Liver (tissue), 9 donors: ENCODE results near the gene GLRX. TPM values are rescaled to one million over a fixed set of nuclear protein-coding genes. Genes with fewer than 3 reads are reported as not detected.

Source experiments
- DNase-seq: peaks from one replicate; pipeline ENCODE4 v3.0.0-alpha.2; 2017; ENCODE audit warnings: low spot score
- H3K27ac ChIP-seq, 2 donors: one replicate each; pipeline ENCODE4 v1.7.0; 2013; ENCODE audit warnings: inconsistent platforms in 2 of 2, low read length in 2 of 2, control low read depth in 1 of 2, low read depth in 1 of 2, mild to moderate bottlenecking in 1 of 2
- H3K27me3 ChIP-seq, 4 donors: one replicate each; pipeline versions ENCODE4 v1.6.1 to v1.7.0; 2013; ENCODE audit warnings: low read length in 3 of 4, inconsistent platforms in 1 of 4, mild to moderate bottlenecking in 1 of 4, moderate library complexity in 1 of 4; ENCODE audit not compliant: control insufficient read depth in 4 of 4, insufficient read depth in 4 of 4
- H3K36me3 ChIP-seq, 4 donors: one replicate each; pipeline versions ENCODE4 v1.6.1 to v1.7.0; 2013; ENCODE audit warnings: low read length in 3 of 4, mild to moderate bottlenecking in 3 of 4, low read depth in 1 of 4, moderate library complexity in 1 of 4; ENCODE audit not compliant: control insufficient read depth in 4 of 4, insufficient read depth in 3 of 4
- H3K4me1 ChIP-seq, 4 donors: one replicate each; pipeline versions ENCODE4 v1.6.1 to v1.7.0; 2013; ENCODE audit warnings: low read length in 3 of 4, mild to moderate bottlenecking in 3 of 4, moderate library complexity in 1 of 4; ENCODE audit not compliant: control insufficient read depth in 4 of 4, insufficient read depth in 4 of 4
- H3K4me3 ChIP-seq, 3 donors: one replicate each; pipeline versions ENCODE4 v1.6.1 to v1.7.0; 2013; ENCODE audit warnings: low read length in 3 of 3, control low read depth in 1 of 3, low read depth in 1 of 3, mild to moderate bottlenecking in 1 of 3
- H3K9ac ChIP-seq, 2 donors: one replicate each; pipeline ENCODE4 v1.7.0; 2013; ENCODE audit warnings: low read length in 2 of 2, mild to moderate bottlenecking in 2 of 2, moderate library complexity in 2 of 2, control low read depth in 1 of 2, low read depth in 1 of 2
- H3K9me3 ChIP-seq, 4 donors: one replicate each; pipeline versions ENCODE4 v1.6.1 to v1.7.0; 2013; ENCODE audit warnings: low read length in 3 of 4; ENCODE audit not compliant: control insufficient read depth in 4 of 4
- ATF3 ChIP-seq: IDR thresholded peaks from 2 replicates; pipeline ENCODE4 v1.6.1; 2016; ENCODE audit warnings: antibody characterized with exemption
- CTCF ChIP-seq: fragments of 150-350 bp; IDR thresholded peaks from 2 replicates; pipeline ENCODE4 v1.5.1; 2017; ENCODE audit warnings: improper control_type of control experiment, low read depth, low read length; ENCODE audit not compliant: missing input control
- EGR1 ChIP-seq, 2 donors: IDR thresholded peaks; 2 replicates each; pipeline ENCODE4 v1.6.1; 2016 to 2018; ENCODE audit warnings: antibody characterized with exemption in 2 of 2, low read depth in 2 of 2
- FOXA1 ChIP-seq: IDR thresholded peaks from 2 replicates; pipeline ENCODE4 v1.6.1; 2016; ENCODE audit warnings: antibody characterized with exemption
- FOXA2 ChIP-seq: IDR thresholded peaks from 2 replicates; pipeline ENCODE4 v1.6.1; 2016; ENCODE audit warnings: antibody characterized with exemption
- GABPA ChIP-seq, 2 donors: IDR thresholded peaks in 1 of 2; conservative IDR thresholded peaks in 1 of 2; 2 replicates each; pipeline ENCODE4 v1.6.1; 2016; ENCODE audit warnings: antibody characterized with exemption in 2 of 2, mild to moderate bottlenecking in 1 of 2, moderate library complexity in 1 of 2
- HNF4A ChIP-seq, 2 donors: conservative IDR thresholded peaks; 2 replicates each; pipeline ENCODE4 v1.6.1; 2016; ENCODE audit warnings: antibody characterized with exemption in 2 of 2, mild to moderate bottlenecking in 2 of 2
- HNF4G ChIP-seq: IDR thresholded peaks from 2 replicates; pipeline ENCODE4 v1.6.1; 2016; ENCODE audit warnings: antibody characterized with exemption
- JUND ChIP-seq, 2 donors: IDR thresholded peaks; 2 replicates each; pipeline ENCODE4 v1.6.1; 2016; ENCODE audit warnings: antibody characterized with exemption in 2 of 2
- MAX ChIP-seq: IDR thresholded peaks from 2 replicates; pipeline ENCODE4 v1.6.1; 2016; ENCODE audit warnings: antibody characterized with exemption
- NR2F2 ChIP-seq: IDR thresholded peaks from 2 replicates; pipeline ENCODE4 v1.6.1; 2016; ENCODE audit warnings: antibody characterized with exemption
- RAD21 ChIP-seq, 2 donors: IDR thresholded peaks; 2 replicates each; pipeline ENCODE4 v1.6.1; 2016; ENCODE audit warnings: antibody characterized with exemption in 2 of 2, mild to moderate bottlenecking in 2 of 2
- RXRA ChIP-seq, 2 donors: IDR thresholded peaks; 2 replicates each; pipeline ENCODE4 v1.6.1; 2017 to 2018; ENCODE audit warnings: antibody characterized with exemption in 2 of 2, mild to moderate bottlenecking in 1 of 2
- SP1 ChIP-seq: IDR thresholded peaks from 2 replicates; pipeline ENCODE4 v1.6.1; 2018; ENCODE audit warnings: antibody characterized with exemption, mild to moderate bottlenecking
- TAF1 ChIP-seq: conservative IDR thresholded peaks from 2 replicates; pipeline ENCODE4 v1.6.1; 2016; ENCODE audit warnings: antibody characterized with exemption, mild to moderate bottlenecking
- YY1 ChIP-seq: IDR thresholded peaks from 2 replicates; pipeline ENCODE4 v1.6.1; 2016; ENCODE audit warnings: antibody characterized with exemption, mild to moderate bottlenecking
- ZBTB33 ChIP-seq: IDR thresholded peaks from 2 replicates; pipeline ENCODE4 v1.6.1; 2016; ENCODE audit warnings: antibody characterized with exemption
- WGBS: extraction: QIAGEN DNeasy Blood & Tissue Kit; methylation state at CpG from one replicate; pipeline ENCODE4 v1.1.7; 2013; 5-methylcytosine and 5-hydroxymethylcytosine counted together
- polyA plus RNA-seq, 2 donors: library from polyadenylated mRNA; stranded (reverse) in 1 of 2; unstranded in 1 of 2; fragments of 200-250 nt in 1 of 2; fragments of >200 nt in 1 of 2; fragmentation: Nextera tagmentation in 1 of 2; extraction: Ambion mirVana in 1 of 2; gene quantifications; one replicate each; pipeline versions ENCODE4 v1.2.1 to v1.2.3, GENCODE V29; 2013 to 2015
- total RNA-seq, 2 donors: library from RNA; depleted of rRNA; stranded (reverse); fragments of >200 nt; gene quantifications; one replicate each; pipeline ENCODE4 v1.2.3, GENCODE V29; 2014
- TF ChIP-seq, protein P1 (sequence below): IDR thresholded peaks from 2 replicates; pipeline ENCODE4 v1.6.1; 2016; ENCODE audit warnings: antibody characterized with exemption, mild to moderate bottlenecking
- donor health status: healthy.
- donor health status: healthy.
- donor health status: healthy.
- donor health status: healthy.
- donor health status: healthy.

Gene GLRX
- total and polyA plus RNA-seq, 4 donors = 48.2 to 187 (median 107) TPM

DNA sequence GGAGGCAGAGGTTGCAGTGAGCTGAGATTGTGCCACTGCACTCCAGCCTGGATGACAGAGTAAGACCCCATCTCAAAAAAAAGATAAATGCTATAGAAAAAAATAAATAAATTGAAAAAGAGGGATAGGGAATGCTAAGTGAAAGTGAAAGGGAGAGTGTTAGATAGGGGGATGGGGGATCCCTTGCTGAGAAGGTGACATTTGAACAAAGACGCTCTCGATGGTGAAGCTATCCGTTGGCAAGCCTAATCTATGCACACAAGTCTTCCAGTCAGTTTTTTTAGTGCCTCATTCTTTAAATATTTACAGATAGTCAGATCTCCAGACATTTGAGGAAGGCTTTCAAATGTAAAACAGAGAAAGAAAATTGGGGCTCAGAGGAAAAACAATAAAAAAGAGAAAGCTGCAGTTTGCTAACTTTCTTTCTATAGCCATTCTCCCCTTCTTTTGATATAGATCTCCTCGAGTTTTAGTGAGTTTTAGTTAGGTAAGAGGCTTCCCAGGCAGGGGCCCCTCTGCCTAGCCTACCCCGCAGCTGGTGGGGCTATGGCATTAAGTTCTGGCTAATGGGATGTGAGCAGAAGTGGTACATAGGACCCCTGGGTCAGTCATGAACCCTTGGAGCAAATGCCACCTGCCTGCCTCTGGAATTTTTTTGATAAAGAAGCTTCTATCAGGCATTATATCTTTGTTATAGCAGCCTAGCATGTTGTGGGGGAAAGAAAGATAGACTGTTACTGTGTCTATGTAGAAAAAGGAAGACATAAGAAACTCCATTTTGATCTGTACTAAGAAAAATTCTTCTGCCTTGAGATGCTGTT lies 12.0 kb downstream of the GLRX start:
- WGBS = 19% methylated on average over 5 of the region's 5 CpGs
- no peak for DNase-seq
- Histone ChIP-seq H3K4me3 (no peak overlapping the region), H3K9me3 (no peaks in the 10 kb centered on the region), H3K9ac (peak overlapping the region; percentile 28 to 39), H3K27me3 (no peaks in the 10 kb centered on the region), H3K4me1 (peaks cover 7 to 32% (median 22%) of the 10 kb centered on the region in 4 donors), H3K36me3 (peaks cover 0 to 21% (median 15%) of the 10 kb centered on the region in 4 donors), H3K27ac (peak overlapping the region; percentile 67 to 68)
- TF ChIP-seq ZBTB33 = no peak
- TF ChIP-seq FOXA1 = no peak
- no peak for TF ChIP-seq EGR1 (IDR thresholded peaks at IDR 0.05; ENCODE audit: low read depth in 2 of 2)
- no peak for TF ChIP-seq FOXA2
- TF ChIP-seq ATF3 = no peak
- no peak for TF ChIP-seq MAX
- TF ChIP-seq, protein P1, sequence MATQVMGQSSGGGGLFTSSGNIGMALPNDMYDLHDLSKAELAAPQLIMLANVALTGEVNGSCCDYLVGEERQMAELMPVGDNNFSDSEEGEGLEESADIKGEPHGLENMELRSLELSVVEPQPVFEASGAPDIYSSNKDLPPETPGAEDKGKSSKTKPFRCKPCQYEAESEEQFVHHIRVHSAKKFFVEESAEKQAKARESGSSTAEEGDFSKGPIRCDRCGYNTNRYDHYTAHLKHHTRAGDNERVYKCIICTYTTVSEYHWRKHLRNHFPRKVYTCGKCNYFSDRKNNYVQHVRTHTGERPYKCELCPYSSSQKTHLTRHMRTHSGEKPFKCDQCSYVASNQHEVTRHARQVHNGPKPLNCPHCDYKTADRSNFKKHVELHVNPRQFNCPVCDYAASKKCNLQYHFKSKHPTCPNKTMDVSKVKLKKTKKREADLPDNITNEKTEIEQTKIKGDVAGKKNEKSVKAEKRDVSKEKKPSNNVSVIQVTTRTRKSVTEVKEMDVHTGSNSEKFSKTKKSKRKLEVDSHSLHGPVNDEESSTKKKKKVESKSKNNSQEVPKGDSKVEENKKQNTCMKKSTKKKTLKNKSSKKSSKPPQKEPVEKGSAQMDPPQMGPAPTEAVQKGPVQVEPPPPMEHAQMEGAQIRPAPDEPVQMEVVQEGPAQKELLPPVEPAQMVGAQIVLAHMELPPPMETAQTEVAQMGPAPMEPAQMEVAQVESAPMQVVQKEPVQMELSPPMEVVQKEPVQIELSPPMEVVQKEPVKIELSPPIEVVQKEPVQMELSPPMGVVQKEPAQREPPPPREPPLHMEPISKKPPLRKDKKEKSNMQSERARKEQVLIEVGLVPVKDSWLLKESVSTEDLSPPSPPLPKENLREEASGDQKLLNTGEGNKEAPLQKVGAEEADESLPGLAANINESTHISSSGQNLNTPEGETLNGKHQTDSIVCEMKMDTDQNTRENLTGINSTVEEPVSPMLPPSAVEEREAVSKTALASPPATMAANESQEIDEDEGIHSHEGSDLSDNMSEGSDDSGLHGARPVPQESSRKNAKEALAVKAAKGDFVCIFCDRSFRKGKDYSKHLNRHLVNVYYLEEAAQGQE = no peak
- no peak for TF ChIP-seq SP1
- no peak for TF ChIP-seq RAD21 (IDR thresholded peaks at IDR 0.05)
- TF ChIP-seq TAF1 = no peak
- TF ChIP-seq HNF4G = no peak
- TF ChIP-seq HNF4A (conservative IDR thresholded peaks at IDR 0.05) = no peak
- no peak for TF ChIP-seq YY1
- TF ChIP-seq JUND (IDR thresholded peaks at IDR 0.05) = no peak
- TF ChIP-seq RXRA (IDR thresholded peaks at IDR 0.05) = no peak
- TF ChIP-seq NR2F2 = no peak
- TF ChIP-seq GABPA (IDR thresholded peaks at IDR 0.05 in 1 of 2, conservative IDR thresholded peaks at IDR 0.05 in 1 of 2) = no peak
- no peak for TF ChIP-seq CTCF
